Measurements from ENCODE around the gene SHROOM4.

DNA sequence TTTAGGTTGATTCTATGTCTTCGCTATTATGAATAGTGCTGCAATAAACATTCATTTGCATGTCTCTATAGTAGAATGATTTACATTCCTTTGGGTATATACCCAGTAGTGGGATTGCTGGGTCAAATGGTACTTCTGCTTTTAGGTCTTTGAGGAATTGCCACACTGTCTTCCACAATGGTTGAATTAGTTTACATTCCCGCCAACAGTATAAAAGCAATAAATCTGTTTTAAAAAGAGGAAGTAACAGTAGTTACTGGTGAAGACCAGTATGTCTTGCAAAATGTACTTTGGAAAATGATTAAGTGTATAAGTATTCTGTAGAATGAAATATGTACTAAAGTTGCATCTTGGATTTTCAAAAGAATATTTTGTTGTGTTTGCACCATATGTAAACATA, 77.3 kb downstream of the SHROOM4 start:
- TF ChIP-seq, protein P1, sequence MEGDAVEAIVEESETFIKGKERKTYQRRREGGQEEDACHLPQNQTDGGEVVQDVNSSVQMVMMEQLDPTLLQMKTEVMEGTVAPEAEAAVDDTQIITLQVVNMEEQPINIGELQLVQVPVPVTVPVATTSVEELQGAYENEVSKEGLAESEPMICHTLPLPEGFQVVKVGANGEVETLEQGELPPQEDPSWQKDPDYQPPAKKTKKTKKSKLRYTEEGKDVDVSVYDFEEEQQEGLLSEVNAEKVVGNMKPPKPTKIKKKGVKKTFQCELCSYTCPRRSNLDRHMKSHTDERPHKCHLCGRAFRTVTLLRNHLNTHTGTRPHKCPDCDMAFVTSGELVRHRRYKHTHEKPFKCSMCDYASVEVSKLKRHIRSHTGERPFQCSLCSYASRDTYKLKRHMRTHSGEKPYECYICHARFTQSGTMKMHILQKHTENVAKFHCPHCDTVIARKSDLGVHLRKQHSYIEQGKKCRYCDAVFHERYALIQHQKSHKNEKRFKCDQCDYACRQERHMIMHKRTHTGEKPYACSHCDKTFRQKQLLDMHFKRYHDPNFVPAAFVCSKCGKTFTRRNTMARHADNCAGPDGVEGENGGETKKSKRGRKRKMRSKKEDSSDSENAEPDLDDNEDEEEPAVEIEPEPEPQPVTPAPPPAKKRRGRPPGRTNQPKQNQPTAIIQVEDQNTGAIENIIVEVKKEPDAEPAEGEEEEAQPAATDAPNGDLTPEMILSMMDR (IDR thresholded peaks at IDR 0.05), result no peak
- TF ChIP-seq POLR2A (IDR thresholded peaks at IDR 0.05), result no peak
